H1 (cell line): ENCODE measurements around the gene DCUN1D3. TPM values are rescaled to one million over a fixed set of nuclear protein-coding genes. Genes with fewer than 3 reads are reported as not detected.

Experiments
- CHD7 ChIP-seq: fragments of 300-600 bp; sonication (generic); IDR thresholded peaks from 2 replicates; pipeline ENCODE4 v1.7.1; 2012; ENCODE audit warnings: low read length, moderate library complexity, mild to moderate bottlenecking, inconsistent platforms; ENCODE audit not compliant: insufficient replicate concordance
- NANOG ChIP-seq: IDR thresholded peaks from 2 replicates; pipeline ENCODE4 v1.6.1; 2011; ENCODE audit warnings: low read length, low read depth, mild to moderate bottlenecking, inconsistent platforms; ENCODE audit not compliant: insufficient read depth, poor library complexity, severe bottlenecking
- NRF1 ChIP-seq: IDR thresholded peaks from 2 replicates; pipeline ENCODE4 v1.6.1; 2011; ENCODE audit warnings: mild to moderate bottlenecking, low read depth, low read length, improper control_type of control experiment
- polyA plus RNA-seq, 7 experiments: library from polyadenylated mRNA; depleted of rRNA in 3 of 7; stranded (reverse) in 5 of 7; unstranded in 2 of 7; fragments of >200 nt in 5 of 7; fragments of 200-250 nt in 2 of 7; gene quantifications; 1 replicate in 5 of 7; 2 replicates in 1 of 7; 4 replicates in 1 of 7; pipeline versions ENCODE4 v1.2.1 to v1.2.3, GENCODE V29; 2011 to 2013; ENCODE audit warnings: missing spikeins in 2 of 7, mixed read lengths in 2 of 7
- total RNA-seq: library from RNA; stranded (reverse); fragmentation: NEBNext Ultra II Directional; extraction: Animal tissue kit (Norgen Biotek cat#: 25700); gene quantifications from 2 replicates; pipeline ENCODE4 v1.2.1, GENCODE V29; 2021

The DCUN1D3 gene
- total and polyA plus RNA-seq, 2 of the 8 experiments (the other 6 are each of a cell fraction or from before 2014, with no cell fraction given), result 3.5 to 18.2 TPM

GRCh38 chr16:20903116-20903898 is 3.1 kb upstream of the DCUN1D3 start (continued):
- no peak for TF ChIP-seq CHD7
- no peak for TF ChIP-seq NANOG
- no peak for TF ChIP-seq NRF1
- TF ChIP-seq, all 59 proteins: peak for 0
